HEK293T (cell line): ENCODE measurements around the gene C2CD5.

Experiments
- ARNT ChIP-seq: fragments of 450-650 bp; IDR thresholded peaks from 2 replicates; pipeline ENCODE4 v1.6.1; 2017; ENCODE audit warnings: mild to moderate bottlenecking
- BHLHE40 ChIP-seq: fragments of 450-650 bp; IDR thresholded peaks from 2 replicates; pipeline ENCODE4 v1.6.1; 2016; ENCODE audit warnings: mild to moderate bottlenecking, moderate library complexity, borderline replicate concordance
- FOXA1 ChIP-seq: fragments of 450-650 bp; IDR thresholded peaks from 2 replicates; pipeline ENCODE4 v1.6.1; 2016; ENCODE audit warnings: mild to moderate bottlenecking
- FOXK2 ChIP-seq: fragments of 450-650 bp; IDR thresholded peaks from 2 replicates; pipeline ENCODE4 v1.6.1; 2016; ENCODE audit warnings: mild to moderate bottlenecking
- FOXM1 ChIP-seq: fragments of 450-650 bp; IDR thresholded peaks from 2 replicates; pipeline ENCODE4 v1.6.1; 2017; ENCODE audit warnings: mild to moderate bottlenecking, borderline replicate concordance
- L3MBTL2 ChIP-seq: fragments of 450-650 bp; conservative IDR thresholded peaks from 2 replicates; pipeline ENCODE4 v1.6.1; 2016; ENCODE audit warnings: mild to moderate bottlenecking
- NFRKB ChIP-seq: fragments of 450-650 bp; IDR thresholded peaks from 2 replicates; pipeline ENCODE4 v1.6.1; 2016; ENCODE audit warnings: mild to moderate bottlenecking, moderate library complexity
- SP1 ChIP-seq: fragments of 450-650 bp; IDR thresholded peaks from 2 replicates; pipeline ENCODE4 v1.6.1; 2017
- SUZ12 ChIP-seq: fragments of 450-650 bp; IDR thresholded peaks from 2 replicates; pipeline ENCODE4 v1.6.1; 2016; ENCODE audit warnings: mild to moderate bottlenecking
- TARDBP ChIP-seq: fragments of 450-650 bp; IDR thresholded peaks from 2 replicates; pipeline ENCODE4 v1.6.1; 2016
- ZNF384 ChIP-seq: fragments of 450-650 bp; IDR thresholded peaks from 2 replicates; pipeline ENCODE4 v1.6.1; 2016
- TF ChIP-seq, protein P1 (sequence below): fragments of 450-650 bp; IDR thresholded peaks from 2 replicates; pipeline ENCODE4 v1.6.1; 2016

DNA sequence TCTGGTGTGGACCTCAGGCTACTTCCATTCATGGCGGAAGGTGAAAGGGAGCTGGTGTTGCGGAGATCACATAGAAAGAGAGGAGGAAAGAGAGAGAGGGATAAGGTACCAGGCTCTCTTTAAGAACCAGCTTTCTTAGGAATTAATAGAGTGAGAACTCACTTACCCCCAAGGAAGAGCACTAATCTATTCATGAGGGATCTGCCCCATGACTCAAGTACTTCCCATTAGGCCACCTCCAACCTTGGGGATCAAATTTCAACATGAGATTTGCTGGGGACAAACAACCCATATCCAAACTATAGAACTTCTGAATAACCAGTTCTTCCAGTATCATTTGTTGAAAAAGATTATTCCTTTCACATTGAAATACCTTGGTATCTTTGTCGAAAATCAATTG is 34.0 kb upstream of the C2CD5 start:
- TF ChIP-seq NFRKB = no peak
- TF ChIP-seq, protein P1, sequence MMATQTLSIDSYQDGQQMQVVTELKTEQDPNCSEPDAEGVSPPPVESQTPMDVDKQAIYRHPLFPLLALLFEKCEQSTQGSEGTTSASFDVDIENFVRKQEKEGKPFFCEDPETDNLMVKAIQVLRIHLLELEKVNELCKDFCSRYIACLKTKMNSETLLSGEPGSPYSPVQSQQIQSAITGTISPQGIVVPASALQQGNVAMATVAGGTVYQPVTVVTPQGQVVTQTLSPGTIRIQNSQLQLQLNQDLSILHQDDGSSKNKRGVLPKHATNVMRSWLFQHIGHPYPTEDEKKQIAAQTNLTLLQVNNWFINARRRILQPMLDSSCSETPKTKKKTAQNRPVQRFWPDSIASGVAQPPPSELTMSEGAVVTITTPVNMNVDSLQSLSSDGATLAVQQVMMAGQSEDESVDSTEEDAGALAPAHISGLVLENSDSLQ = no peak
- TF ChIP-seq BHLHE40 = no peak
- TF ChIP-seq TARDBP = no peak
- TF ChIP-seq ZNF384 = no peak
- TF ChIP-seq L3MBTL2 = no peak
- no peak for TF ChIP-seq ARNT
- no peak for TF ChIP-seq FOXK2
- TF ChIP-seq FOXM1 = no peak
- TF ChIP-seq FOXA1 = no peak
- TF ChIP-seq SUZ12 = no peak
- TF ChIP-seq SP1 = no peak
